Endothelial cell of umbilical vein (primary cell): ENCODE results near the gene BLM. TPM values are rescaled to one million over a fixed set of nuclear protein-coding genes. Genes with fewer than 3 reads are reported as not detected.

ENCODE experiments used
- BruUV-seq: library from RNA; stranded (reverse); fragments of 400-500 nt; replicated peaks from 2 replicates; lab custom pipeline; 2021; lab: Mats Ljungman, UMichigan
- CTCF ChIA-PET: fragments of 300-600, 350-600 bp; sonication (Branson Sonifier 250); formaldehyde crosslinking; loops from one replicate; lab custom pipeline; 2021; ENCODE audit warnings: antibody characterized with exemption, inconsistent platforms; lab: Charles Lee
- POLR2A ChIA-PET: fragments of 300-600, 350-600 bp; sonication (Branson Sonifier 250); formaldehyde crosslinking; loops from one replicate; lab custom pipeline; 2021; ENCODE audit warnings: antibody characterized with exemption, inconsistent platforms; lab: Charles Lee
- DNase-seq: peaks from one replicate; pipeline ENCODE4 v3.0.0-alpha.2; 2011; ENCODE audit warnings: low read depth, low spot score
- FAIRE-seq: peaks from 2 replicates; lab custom pipeline; 2011; peaks lifted over from hg19 to GRCh38; lab: Jason Lieb, UNC
- H2AFZ ChIP-seq: 2 replicates; pipeline ENCODE4 v1.6.0; 2012; ENCODE audit warnings: low read depth, low read length, control low read depth, inconsistent platforms
- H3K27ac ChIP-seq: 2 replicates; pipeline ENCODE4 v1.5.1; 2011; ENCODE audit warnings: low read depth, mild to moderate bottlenecking, control low read depth, low read length, moderate library complexity; ENCODE audit not compliant: insufficient read depth
- H3K27me3 ChIP-seq, 2 experiments: 2 replicates each; pipeline versions ENCODE4 v1.6.0 to v1.6.1; 2011; ENCODE audit warnings: low read length in 2 of 2, mixed read lengths in 1 of 2; ENCODE audit not compliant: control insufficient read depth in 2 of 2, insufficient read depth in 2 of 2
- H3K36me3 ChIP-seq, 2 experiments: 2 replicates in 1 of 2; 3 replicates in 1 of 2; pipeline ENCODE4 v1.5.1; 2011; ENCODE audit warnings: low read length in 2 of 2, mild to moderate bottlenecking in 1 of 2, moderate library complexity in 1 of 2; ENCODE audit not compliant: control insufficient read depth in 2 of 2, insufficient read depth in 2 of 2; ENCODE audit errors: extremely low read depth in 1 of 2
- H3K4me1 ChIP-seq: 3 replicates; pipeline ENCODE4 v1.5.1; 2011; ENCODE audit warnings: mild to moderate bottlenecking, low read length; ENCODE audit not compliant: control insufficient read depth, insufficient read depth; ENCODE audit errors: extremely low read depth
- H3K4me2 ChIP-seq: 2 replicates; pipeline ENCODE4 v1.6.1; 2011; ENCODE audit warnings: low read length, control low read depth, mixed read lengths; ENCODE audit not compliant: insufficient read depth
- H3K4me3 ChIP-seq, 3 experiments: fragments of 200-600 bp in 1 of 3; sonication (generic), shearing (Covaris generic) in 1 of 3; replicated peaks in 1 of 3; 2 replicates each; pipeline ENCODE4 v1.5.1; 2011 to 2016; ENCODE audit warnings: control low read depth in 3 of 3, low read length in 3 of 3, mild to moderate bottlenecking in 2 of 3, inconsistent platforms in 1 of 3, low read depth in 1 of 3, moderate library complexity in 1 of 3; ENCODE audit not compliant: insufficient read depth in 1 of 3
- H3K79me2 ChIP-seq: 2 replicates; pipeline ENCODE4 v1.6.0; 2012; ENCODE audit warnings: low read length, inconsistent platforms; ENCODE audit not compliant: control insufficient read depth, insufficient read depth
- H3K9ac ChIP-seq: replicated peaks from 2 replicates; pipeline ENCODE3; 2011; ENCODE audit warnings: low read length, control low read depth; ENCODE audit not compliant: insufficient read depth; ENCODE audit errors: extremely low read depth
- H3K9me1 ChIP-seq: replicated peaks from 3 replicates; pipeline ENCODE4 v1.6.0; 2011; ENCODE audit warnings: mild to moderate bottlenecking, low read length; ENCODE audit not compliant: control insufficient read depth, insufficient read depth; ENCODE audit errors: extremely low read depth
- H3K9me3 ChIP-seq: replicated peaks from 2 replicates; pipeline ENCODE4 v1.5.1; 2012; ENCODE audit warnings: low read length, inconsistent platforms; ENCODE audit not compliant: control insufficient read depth, insufficient read depth
- H4K20me1 ChIP-seq: replicated peaks from 2 replicates; pipeline ENCODE3; 2011; ENCODE audit warnings: mild to moderate bottlenecking, low read length; ENCODE audit not compliant: control insufficient read depth, insufficient read depth; ENCODE audit errors: extremely low read depth
- EZH2 ChIP-seq: IDR thresholded peaks from 2 replicates; pipeline ENCODE4 v1.6.1; 2012; ENCODE audit warnings: borderline replicate concordance, low read depth, mild to moderate bottlenecking, moderate library complexity, low read length, inconsistent platforms; ENCODE audit not compliant: severe bottlenecking
- FOS ChIP-seq: IDR thresholded peaks from 2 replicates; pipeline ENCODE4 v1.6.1; 2011; ENCODE audit warnings: mild to moderate bottlenecking, low read length, moderate library complexity, borderline replicate concordance; ENCODE audit not compliant: insufficient read depth
- GATA2 ChIP-seq: IDR thresholded peaks from 2 replicates; pipeline ENCODE4 v1.7.0; 2011; ENCODE audit warnings: low read depth, mild to moderate bottlenecking, moderate library complexity, mixed read lengths, low read length; ENCODE audit not compliant: insufficient read length, insufficient read depth
- JUN ChIP-seq: IDR thresholded peaks from 2 replicates; pipeline ENCODE4 v1.6.1; 2011; ENCODE audit warnings: borderline replicate concordance, low read depth; ENCODE audit not compliant: insufficient read length, insufficient read depth
- MYC ChIP-seq: IDR thresholded peaks from one replicate; pipeline ENCODE4 v1.6.1; 2011; ENCODE audit warnings: mild to moderate bottlenecking, low read depth, low read length
- POLR2A ChIP-seq: IDR thresholded peaks from 2 replicates; pipeline ENCODE4 v1.6.1; 2012; ENCODE audit warnings: low read depth, mild to moderate bottlenecking, control low read depth, low read length
- POLR2AphosphoS5 ChIP-seq: IDR thresholded peaks from 2 replicates; pipeline ENCODE4 v1.6.1; 2012; ENCODE audit warnings: low read depth, mild to moderate bottlenecking, control low read depth, low read length, moderate library complexity; ENCODE audit not compliant: insufficient read depth
- dilution Hi-C: fragments of 300-500 bp; cut with MboI; formaldehyde crosslinking; loops from one replicate; pipeline ENCODE4 v1.15.0; 2019; ENCODE audit warnings: low sequenced_read_pairs; ENCODE audit not compliant: extremely low pct_ligation_motif_present
- intact Hi-C: fragments of 100-400 bp; cut with micrococcal nuclease; formaldehyde crosslinking; loops from one replicate; pipeline ENCODE4 v1.10.0; 2022
- polyA plus RNA-seq, 4 experiments: library from polyadenylated mRNA; depleted of rRNA in 3 of 4; stranded (reverse) in 3 of 4; unstranded in 1 of 4; fragments of >200 nt; gene quantifications; 2 replicates each; pipeline versions ENCODE4 v1.2.1 to v1.2.3, GENCODE V29; 2011 to 2012; ENCODE audit warnings: missing spikeins in 1 of 4
- total RNA-seq: library from RNA; stranded (reverse); gene quantifications from 2 replicates; pipeline ENCODE4 v1.2.3, GENCODE V29; 2021
- TF ChIP-seq, protein P1 (sequence below), 2 donors: IDR thresholded peaks; 1 replicate in 1 of 2; 2 replicates in 1 of 2; pipeline ENCODE4 v1.5.1; 2011; ENCODE audit warnings: low read length in 2 of 2, mild to moderate bottlenecking in 2 of 2, moderate library complexity in 2 of 2, control low read depth in 1 of 2, inconsistent platforms in 1 of 2, low read depth in 1 of 2; ENCODE audit not compliant: insufficient read depth in 1 of 2; ENCODE audit errors: extremely low read depth in 1 of 2
- TF ChIP-seq, protein P2 (sequence below): IDR thresholded peaks from 2 replicates; pipeline ENCODE4 v1.6.1; 2011; ENCODE audit not compliant: insufficient read depth, insufficient read length

Gene BLM
- total and polyA plus RNA-seq, 2 donors (not counting 3 experiments of a cell fraction or from before 2014, with no cell fraction given) = 3.8 to 17.3 TPM

GRCh38 chr15:90790057-90790456, 72.9 kb downstream of the BLM start:
- H3K4me3 ChIP-seq = no peak overlapping the region
- dilution Hi-C loops = no loop called here
- DNase-seq (no peak), FAIRE-seq (no peak)
- H2AFZ ChIP-seq = no peak overlapping the region
- ChIA-PET CTCF (interaction anchor here (0.6 to 1.5 kb wide), 8 partner anchors 11 to 470 kb away, joined by 3 to 6 read pairs (median 3); no protein-coding TSS in a partner anchor), POLR2A (no interaction called here)
- no peaks in the 10 kb centered on the region for H3K36me3 ChIP-seq
- no peaks in the 10 kb centered on the region for H4K20me1 ChIP-seq
- no peaks in the 10 kb centered on the region for H3K9me3 ChIP-seq
- no peaks in the 10 kb centered on the region for H3K79me2 ChIP-seq
- H3K27me3 ChIP-seq = no peaks in the 10 kb centered on the region
- no peak overlapping the region for H3K4me2 ChIP-seq
- intact Hi-C loops = no loop called here
- H3K9me1 ChIP-seq = no peaks in the 10 kb centered on the region
- no peak for TF ChIP-seq FOS
- TF ChIP-seq EZH2 = no peak
- TF ChIP-seq JUN = no peak
- no peak for TF ChIP-seq POLR2A
- TF ChIP-seq, protein P1, sequence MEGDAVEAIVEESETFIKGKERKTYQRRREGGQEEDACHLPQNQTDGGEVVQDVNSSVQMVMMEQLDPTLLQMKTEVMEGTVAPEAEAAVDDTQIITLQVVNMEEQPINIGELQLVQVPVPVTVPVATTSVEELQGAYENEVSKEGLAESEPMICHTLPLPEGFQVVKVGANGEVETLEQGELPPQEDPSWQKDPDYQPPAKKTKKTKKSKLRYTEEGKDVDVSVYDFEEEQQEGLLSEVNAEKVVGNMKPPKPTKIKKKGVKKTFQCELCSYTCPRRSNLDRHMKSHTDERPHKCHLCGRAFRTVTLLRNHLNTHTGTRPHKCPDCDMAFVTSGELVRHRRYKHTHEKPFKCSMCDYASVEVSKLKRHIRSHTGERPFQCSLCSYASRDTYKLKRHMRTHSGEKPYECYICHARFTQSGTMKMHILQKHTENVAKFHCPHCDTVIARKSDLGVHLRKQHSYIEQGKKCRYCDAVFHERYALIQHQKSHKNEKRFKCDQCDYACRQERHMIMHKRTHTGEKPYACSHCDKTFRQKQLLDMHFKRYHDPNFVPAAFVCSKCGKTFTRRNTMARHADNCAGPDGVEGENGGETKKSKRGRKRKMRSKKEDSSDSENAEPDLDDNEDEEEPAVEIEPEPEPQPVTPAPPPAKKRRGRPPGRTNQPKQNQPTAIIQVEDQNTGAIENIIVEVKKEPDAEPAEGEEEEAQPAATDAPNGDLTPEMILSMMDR (IDR thresholded peaks at IDR 0.05; ENCODE audit: extremely low read depth in 1 of 2, insufficient read depth in 1 of 2, low read depth in 1 of 2, low read length in 2 of 2) = no peak
- TF ChIP-seq, protein P2, sequence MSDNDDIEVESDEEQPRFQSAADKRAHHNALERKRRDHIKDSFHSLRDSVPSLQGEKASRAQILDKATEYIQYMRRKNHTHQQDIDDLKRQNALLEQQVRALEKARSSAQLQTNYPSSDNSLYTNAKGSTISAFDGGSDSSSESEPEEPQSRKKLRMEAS = no peak
- no peak for TF ChIP-seq GATA2
- TF ChIP-seq POLR2AphosphoS5 = no peak
- no peak for TF ChIP-seq MYC
- BruUV-seq = no TSS peak
- H3K9ac ChIP-seq = no peak overlapping the region
- no peak overlapping the region for H3K27ac ChIP-seq
- peaks cover 10% of the 10 kb centered on the region for H3K4me1 ChIP-seq
